HG02981 (cell line): ENCODE data around the gene KCNQ4.
A peak's percentile ranks its signal among the peaks of the same experiment; 100 is the strongest.

Experiments
- ATAC-seq: cut with Tn5 transposase; IDR thresholded peaks from one replicate; pipeline ENCODE4 v1.9.1; 2021; ENCODE audit warnings: mild to moderate bottlenecking, moderate library complexity; ENCODE audit not compliant: unreplicated experiment

Gene KCNQ4

DNA sequence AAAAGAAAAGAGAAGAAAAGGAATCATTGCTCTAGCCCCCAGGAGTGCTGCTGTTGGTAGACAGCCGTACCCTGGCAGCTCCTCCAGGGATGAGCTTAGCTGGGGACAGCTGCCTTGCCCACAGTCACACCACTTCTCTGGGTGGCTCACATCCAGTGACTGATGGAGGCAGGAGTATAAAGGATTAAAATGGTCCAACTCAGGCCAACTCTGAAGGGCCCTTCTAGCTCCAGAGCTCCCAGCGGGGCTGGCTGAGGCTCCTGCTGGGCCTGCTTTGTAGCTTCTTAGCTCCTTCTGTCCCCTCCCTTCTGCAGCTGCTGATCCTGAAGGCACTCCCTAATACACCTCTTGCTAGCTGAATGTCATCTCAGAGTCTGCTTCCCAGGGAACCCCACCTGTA, 74.2 kb downstream of the KCNQ4 start:
- no peak for ATAC-seq

DNA sequence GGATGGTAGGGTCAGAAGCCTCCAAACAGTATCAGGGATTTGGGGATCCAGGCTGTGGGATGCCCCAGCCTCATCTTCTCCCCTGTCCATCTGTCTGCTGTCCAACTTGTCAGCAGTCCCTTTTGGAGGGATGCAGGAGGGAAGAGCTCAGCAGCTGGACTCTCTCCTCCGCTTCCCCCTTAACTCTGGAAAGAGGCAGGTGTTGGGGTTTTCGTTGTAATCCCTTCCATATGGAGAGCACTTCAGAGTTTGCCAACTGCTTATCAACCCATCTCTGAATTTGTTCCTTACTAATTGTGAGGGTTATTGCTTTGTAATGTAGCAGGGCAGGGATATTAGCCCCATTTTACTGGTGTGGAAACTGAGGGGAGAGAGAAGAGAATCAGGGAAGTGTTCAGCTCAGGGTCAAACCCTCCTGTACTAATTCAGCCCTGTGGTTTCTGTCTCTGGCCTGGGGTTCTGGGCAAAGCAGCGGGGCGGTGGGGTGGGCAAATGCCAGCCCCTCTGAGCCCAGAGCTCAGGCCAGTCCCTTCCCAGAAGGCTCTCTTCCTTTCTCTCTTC, 75.3 kb downstream of the KCNQ4 start:
- ATAC-seq: no peak

DNA sequence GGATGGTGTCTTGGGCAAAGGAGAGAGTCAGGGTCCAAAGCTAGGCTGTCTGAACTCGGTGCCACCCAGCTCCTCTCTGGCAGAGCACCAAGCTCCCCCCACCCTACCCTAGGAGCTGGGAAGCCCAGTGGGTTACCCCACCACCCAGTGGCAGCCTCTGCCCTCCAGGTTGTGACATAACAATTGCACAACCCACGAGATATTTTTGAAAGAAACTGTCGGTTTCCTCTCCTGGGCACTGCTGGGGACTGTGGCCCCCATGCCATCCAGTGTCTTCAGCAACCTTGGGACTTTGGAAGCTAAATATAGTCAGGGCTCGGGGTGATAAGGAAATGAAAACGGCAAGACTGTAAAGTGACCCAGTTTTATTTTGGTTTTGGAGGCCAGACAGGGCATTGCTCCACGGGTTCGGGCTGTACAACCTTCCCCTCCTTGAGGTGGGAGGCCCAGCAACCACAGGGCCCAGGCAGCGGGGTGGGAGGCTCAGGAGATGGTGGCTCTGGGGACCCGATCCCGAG, 77.2 kb downstream of the KCNQ4 start:
- no peak for ATAC-seq

DNA sequence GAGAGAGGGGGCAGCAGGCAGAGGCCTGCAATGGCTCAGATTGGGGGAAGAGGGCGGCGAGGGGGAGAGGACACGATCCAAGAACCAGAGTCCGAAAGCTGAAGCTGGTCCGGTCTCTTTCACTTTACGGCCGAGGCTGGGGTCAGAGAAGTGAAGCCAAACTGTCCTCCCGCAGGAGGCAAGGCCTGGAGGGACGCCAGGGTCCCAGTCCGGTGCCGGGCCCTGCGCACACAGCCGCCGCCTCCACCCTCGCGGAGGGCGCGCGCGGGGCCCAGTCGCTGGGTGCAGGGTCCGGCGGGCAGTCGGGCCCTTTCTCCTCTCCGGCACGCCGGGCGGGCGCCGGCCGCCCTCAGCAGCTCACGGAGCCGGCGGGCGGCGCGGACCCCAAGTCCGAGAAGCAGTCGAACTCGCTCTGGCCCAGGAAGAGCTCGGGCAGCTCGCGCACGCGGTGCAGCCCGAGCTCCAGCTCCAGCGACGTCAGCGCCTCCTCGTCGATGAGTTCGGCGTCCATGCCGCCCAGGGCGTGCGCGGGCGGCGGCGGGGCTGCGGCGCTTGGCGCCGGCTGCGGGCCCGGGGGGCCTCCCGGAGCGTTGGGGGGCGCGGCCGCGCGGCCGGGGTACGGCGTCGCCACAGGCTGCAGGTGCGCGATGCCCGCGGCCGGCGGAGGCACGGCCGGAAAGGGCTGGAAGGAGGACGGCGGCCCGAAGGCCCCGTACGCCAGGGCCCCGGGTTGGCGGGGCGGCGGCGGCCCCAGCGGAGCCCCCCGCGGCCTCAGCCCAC, 77.8 kb downstream of the KCNQ4 start:
- ATAC-seq: peak; percentile 15

DNA sequence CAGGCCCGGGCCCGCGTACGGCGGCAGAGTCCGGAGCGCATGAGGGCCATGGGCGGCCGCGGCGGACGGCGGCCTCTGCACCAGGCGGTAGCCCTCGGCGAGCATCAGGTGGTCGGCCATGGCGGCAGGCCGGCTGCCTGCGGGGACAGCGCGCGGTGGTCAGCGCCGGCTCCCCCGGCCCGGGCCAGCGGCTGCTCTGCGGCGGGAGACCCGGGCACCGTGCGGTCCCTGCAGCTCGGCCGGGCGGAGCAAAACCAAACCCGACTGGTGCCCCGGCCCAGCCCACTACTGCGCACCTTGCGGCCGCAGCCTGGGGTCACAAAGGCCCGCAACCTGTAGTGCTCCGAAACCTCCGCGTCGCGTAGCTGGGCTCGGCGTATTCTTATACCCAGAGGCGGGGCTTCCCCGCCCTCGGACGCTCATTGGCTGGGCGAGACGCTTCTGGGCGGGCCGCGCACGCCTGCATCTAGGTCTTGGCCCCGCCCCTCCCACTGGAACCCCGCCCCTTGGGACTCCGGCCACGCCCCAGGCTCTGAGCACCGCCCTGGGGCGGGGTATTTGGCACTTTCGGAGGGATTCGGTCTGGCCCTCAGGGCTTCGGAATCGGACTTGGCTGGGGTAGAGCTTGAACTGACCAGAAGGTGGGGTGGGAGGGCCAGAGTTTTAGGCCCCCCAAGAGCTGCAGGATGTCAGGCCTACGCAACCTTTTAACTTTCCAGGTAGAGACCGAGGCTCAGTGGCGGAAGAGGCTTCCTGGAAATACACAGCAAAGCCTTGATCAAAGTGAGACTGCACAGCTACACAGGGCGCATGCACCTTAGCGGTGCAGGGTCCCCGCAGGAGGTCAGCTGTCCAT, 78.6 kb downstream of the KCNQ4 start, which contains the start of gene CITED4:
TSS of gene CITED4 (minus strand) at position 356 of the 856 bp plus-strand sequence. CDS start at position 120, 236 bp downstream.
- peak; percentile 89 for ATAC-seq

DNA sequence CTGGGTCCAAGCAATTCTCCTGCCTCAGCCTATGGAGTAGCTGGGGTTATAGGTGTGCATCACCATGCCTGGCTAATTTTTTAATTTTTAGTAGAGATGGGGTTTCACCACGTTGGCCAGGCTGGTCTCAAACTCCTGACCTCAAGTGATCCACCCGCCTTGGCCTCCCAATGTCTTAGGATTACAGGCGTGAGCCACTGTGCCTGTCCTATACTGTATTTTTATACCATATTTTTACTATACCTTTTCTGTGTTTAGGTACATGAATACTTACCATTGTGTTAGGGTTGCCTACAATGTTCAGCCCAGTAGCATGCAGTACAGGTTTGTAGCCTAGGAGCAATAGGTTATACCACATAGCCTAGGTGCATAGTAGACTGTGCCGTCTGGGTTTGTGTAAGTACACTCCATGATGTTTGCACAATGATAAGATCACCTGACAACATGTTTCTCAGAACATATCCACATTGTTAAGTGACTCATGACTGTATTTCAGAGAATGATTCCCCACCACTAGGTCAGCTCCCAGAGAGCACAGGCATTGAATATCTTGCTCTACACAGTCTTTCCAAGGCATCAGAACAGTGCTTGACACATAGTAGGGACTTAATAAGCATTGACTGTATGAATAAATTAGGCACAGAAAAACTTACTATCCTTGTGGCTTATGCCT, 84.6 kb downstream of the KCNQ4 start:
- ATAC-seq: no peak

DNA sequence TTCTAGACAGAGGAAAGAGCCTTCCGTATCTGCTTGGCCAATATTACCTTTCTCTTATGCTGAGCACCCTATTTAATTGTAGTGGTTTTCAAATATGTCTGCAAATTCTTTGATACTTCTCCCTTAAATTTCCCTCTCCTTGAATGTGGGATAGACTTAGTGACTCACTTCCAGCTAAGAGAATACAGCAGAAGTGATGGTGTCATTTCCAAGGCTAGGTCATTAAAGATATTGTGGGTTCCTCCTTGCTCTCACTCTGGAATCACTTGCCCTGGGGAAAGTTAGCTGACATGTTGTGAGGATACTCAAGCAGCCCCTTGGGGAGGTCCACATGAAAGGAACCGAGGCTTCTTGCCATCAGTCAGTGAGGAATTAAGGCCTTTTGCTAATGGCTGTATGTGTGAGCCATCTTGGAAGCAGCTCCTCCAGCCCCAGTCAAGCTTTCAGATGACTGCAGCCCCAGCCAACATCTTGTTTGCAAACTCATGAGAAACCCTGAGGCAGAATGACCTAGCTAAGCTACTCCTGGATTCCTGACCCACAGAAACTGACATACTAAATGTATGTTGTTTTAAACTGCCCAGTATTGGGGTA, 86.6 kb downstream of the KCNQ4 start:
- no peak for ATAC-seq

DNA sequence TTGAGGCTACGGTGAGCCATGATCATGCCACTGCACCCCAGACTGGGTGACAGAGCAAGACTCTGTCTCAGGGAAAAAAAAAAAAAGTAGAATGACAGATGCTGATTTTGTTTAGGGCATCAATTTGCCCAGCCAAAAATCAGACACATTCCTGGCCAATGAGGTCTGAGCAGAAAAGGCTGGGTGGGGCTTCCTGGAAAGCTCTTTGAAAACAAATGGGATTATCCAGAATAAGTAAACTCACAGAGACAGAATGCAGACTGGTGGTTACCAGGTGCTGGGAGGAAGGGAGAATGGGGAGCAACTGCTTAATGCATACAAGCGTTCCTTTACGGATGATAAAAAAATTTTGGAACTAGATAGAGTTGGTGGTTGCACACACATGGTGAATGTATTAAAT, 88.7 kb downstream of the KCNQ4 start:
- no peak for ATAC-seq

DNA sequence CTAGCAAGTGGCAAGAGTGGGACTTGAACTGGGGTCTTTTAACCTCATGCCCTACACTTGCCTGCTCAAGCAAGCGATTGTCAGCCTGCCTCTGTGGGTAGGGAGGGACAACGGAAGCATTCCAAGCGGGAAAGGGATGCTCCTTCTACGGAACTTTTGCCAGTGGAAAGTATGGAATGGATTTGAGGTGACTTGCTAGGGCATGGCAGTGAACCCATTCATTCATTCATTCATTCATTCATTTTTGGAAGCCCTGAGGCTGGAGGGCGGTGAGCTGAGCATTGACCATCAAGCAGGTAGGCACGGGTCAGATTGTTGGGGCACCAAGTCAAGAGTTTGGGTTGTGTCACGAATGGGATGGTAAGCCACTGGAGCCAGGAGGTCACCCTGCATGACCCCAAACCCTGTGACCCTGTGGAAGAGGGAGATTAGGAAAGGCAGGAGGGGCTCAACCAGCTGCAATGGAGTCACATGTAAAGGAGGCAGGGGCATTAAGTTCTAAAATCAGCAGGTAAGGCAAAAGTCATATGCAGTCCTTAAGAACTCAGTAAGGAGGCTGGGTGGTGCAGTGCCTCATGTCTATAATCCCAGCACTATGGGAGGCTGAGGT, 90.4 kb downstream of the KCNQ4 start:
- ATAC-seq: no peak

DNA sequence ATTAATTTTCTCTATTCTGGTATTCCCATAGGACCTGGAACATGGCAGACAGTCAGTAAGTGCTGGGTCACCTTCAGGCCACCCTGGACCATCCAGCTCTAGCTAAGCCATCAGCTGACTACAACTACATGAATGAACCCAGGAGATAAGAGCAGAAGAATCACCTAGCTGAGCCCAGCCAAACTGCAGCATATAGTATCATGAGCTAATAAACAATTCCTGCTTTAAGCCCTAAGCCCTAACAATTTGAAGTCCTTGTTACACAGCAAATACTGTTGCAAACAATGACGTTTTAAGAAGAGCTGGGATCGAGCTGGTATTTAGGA, 92.8 kb downstream of the KCNQ4 start:
- ATAC-seq: no peak

DNA sequence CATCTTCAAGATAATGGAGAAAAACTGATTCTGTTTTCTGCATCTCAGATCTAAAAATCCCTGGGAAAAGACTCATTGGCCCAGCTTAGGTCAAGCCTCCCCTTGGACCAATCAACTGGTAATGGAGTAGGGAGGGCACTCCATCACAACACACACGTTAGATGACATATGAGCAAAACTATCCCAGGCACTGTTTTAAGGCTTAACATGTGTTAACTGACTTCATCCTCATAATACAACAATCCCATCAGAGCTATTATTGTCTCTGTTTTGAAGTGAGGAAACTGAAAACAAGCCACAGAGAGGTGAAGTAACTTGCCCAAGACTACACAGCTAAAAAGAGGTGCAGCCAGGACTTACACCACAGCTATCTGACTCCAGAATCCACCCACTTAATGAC, 93.3 kb downstream of the KCNQ4 start:
- ATAC-seq: no peak

DNA sequence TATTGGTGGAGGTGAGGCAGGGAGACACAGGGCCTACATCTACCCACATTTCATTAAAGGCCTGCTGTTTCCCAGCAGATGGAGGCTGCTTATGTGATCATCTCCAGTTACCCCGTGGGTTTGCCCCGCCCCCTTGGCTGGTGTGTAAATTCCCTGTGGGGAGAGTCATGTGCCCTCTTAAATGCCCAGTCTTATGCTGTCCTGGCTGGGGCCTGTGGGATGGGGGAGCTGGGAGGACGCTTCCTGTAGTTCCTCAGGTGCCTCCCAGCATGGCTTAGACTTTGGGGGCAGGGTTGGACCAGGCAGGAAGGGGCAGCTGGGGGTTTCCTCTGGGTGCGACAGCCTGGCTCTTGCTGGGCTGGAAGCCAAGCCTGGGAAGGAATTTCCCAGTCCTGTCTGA, 94.1 kb downstream of the KCNQ4 start:
- ATAC-seq: no peak

DNA sequence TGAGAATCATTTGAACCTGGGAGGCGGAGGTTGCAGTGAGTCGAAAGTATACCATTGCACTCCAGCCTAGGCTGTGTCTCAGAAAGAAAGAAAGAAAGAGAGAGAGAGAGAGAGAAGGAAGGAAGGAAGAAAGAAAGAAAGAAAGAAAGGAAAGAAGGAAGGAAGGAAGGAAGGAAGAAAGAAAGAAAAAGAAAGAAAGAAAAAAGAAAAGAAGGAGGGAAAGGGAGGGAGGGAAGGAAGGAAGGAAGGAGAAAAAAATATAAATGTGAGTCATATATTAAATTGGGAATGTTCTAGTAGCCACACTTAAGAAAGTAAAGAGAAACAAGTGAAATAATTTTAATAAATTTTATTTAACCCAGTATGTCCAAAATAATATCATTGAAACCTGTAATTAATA, 95.3 kb downstream of the KCNQ4 start:
- ATAC-seq: no peak

DNA sequence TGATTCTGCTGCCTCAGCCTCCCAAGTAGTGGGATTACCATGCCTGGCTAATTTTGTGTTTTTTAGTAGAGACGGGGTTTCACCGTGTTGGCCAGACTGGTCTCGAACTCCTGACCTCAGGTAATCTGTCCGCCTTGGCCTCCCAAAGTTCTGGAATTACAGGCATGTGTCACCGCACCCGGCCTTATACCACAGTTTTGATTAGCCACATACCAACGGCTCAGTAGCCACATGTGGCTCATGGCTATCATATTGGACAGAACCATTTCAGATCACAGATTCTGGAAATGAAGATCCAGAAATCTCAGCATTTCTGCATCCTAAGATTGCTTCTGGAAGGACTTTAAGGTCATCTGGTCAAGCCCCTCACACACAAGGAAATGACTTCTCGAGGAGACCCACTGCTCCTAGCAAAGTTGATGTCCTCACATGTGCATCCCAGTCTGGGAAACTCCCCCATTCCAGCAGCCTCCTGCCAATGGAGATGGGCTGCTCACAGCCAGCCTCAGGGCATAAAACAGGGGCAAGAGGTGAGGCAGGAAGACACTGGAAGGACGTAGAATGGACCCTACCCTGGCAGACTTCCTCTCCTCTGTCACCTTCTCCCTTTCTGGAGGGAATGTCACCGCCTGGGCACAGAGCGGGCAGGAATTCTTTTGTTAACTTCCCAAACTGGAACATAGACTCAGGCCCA, 96.0 kb downstream of the KCNQ4 start:
- no peak for ATAC-seq

DNA sequence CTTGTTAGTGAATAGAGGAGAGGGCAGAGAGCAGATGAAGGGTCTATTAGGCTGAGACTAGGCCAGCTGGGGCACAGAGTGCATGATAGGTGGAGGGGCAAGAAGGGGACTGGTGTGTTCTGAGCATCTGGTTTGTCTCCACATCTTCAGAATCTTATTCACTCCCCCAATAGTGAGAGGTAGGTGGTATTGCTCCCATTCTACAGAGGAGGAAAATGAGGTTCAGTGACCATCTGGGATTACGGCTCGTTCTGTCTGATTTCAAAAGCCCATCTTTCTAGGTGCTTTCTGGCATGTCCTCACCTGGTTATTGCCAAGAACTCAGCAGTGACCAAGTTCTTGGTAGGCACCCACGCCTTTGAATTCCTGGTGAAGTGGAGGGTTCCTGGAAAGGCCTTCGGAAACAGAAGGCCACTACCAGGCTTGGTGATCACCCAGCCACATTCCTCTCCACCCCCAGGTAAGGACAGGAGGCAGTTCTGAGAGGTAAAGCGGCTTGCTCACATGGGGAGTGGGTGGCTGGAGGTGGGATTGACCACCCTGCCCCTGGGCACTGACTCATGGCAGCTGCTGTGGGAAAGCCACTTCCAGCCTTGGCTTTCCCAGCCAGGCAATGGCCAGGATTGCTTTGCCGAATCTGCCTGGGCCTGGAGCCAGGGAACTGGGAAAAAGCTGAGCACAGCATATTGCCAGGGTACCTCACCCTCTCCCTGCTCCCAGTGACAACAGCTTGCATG, 97.4 kb downstream of the KCNQ4 start:
- ATAC-seq: no peak

DNA sequence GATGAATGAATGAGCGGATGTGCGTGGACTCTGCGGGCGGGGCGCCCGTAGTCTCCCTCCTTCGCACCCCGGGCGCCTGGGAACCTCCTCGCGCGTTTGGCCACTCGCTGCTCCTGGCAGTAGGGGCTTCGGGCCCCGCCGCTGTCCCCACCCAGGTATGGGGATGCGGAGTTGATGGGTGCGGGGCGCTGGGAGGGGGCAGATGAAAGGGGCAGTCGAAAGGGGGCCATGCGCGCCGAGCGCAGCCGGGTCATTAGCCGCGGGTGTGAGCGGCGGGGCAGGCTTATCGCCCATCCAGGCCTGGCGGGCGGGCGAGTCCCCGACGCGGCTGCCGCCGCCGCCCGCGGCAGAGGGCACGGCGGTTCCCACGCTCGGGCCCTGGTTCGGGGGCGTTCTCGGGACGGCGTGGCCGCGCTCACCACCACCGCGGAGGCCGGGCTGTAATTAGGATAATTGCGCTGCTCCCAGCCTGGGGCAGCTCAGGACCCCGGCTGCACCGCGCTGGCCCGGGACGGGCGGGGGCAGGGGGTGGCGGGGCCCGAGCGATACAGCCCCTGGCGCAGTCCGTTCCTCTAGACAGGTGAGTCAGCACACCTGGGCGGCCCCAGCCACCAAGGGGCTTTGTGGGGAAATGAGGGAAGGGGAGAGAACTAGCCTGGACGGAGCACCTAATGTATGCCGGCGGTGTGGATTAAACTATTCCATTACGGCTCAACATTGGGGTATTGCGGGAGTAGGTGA, 100.6 kb downstream of the KCNQ4 start:
- no peak for ATAC-seq

DNA sequence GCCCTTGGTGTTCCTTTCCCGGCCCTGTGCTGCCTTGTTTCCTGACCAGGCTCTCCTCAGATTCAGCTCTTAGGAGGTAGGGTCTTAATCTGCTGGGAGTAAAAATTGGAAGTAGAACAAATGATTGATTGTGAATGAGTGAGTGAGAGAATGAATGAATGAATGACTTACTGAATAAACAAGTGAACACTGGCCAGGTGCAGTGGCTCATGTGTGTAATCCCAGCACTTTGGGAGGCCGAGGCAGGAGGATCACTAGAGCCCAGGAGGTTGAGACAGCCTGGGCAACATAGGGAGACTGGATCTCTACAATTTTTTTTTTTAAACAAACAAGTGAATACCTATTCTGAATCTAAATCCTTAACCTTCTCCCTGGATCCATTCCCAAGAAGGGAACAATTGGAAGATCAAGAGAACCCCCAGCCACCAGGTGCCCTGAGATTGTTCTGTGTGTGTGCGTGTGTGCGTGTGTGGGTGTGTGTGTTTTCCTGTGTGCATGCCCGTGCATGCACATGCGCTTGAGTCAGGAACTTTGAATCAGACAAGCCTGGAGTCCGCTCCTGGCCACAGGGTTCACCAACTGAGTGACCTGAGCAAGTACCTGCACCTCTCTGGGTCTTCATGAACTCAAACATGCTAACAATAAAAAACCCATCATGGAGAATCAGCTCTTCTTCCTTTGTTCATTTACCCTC, 102.9 kb downstream of the KCNQ4 start:
- ATAC-seq: no peak

DNA sequence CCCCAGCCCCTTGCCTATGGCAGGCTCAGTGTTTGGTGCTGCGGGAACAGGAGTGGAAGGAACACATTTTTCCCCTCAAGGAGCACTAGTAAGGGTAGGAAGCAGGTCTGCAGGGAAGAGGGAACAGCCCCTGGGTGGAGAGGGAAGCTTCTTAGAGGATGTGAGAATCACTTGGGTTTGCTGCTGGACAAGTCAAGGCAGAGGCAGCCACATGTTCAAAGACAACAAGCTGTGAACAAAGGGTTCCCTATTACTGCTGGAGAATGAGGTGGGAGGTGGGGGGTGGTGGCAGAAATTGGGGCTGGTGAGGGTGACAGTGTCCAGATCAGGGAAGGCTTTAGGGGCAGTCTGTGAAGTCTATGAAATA, 103.4 kb downstream of the KCNQ4 start:
- no peak for ATAC-seq
